WI38 (cell line): ENCODE data around the gene CPT1A.

Experiments
- H3K4me3 ChIP-seq: 2 replicates; pipeline ENCODE4 v1.5.1; 2011; ENCODE audit warnings: low read depth, mild to moderate bottlenecking, control low read depth, low read length
- TF ChIP-seq, protein P1 (sequence below): IDR thresholded peaks from 2 replicates; pipeline ENCODE4 v1.5.1; 2012; ENCODE audit warnings: low read depth, mild to moderate bottlenecking, control low read depth, low read length

CPT1A gene

DNA sequence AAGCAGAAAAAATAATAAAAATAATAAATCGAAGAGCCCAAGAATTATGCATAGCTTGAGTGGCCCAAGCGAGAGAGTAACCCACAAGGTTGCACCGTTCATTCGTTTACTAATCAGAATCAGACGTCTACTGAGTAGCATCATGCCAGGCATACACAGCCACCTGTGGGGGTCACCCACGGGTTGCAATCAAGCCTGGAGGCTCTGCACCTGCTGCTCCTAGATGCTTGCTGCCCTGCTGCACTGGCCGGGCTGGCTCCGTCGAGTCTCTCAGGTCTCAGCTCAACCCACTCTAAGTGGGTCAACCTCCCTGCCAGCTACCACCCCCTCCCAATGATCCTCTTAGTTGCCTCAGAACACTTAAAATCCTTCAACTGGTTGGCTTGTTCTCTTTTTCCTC lies 88.4 kb downstream of the CPT1A start:
- TF ChIP-seq, protein P1, sequence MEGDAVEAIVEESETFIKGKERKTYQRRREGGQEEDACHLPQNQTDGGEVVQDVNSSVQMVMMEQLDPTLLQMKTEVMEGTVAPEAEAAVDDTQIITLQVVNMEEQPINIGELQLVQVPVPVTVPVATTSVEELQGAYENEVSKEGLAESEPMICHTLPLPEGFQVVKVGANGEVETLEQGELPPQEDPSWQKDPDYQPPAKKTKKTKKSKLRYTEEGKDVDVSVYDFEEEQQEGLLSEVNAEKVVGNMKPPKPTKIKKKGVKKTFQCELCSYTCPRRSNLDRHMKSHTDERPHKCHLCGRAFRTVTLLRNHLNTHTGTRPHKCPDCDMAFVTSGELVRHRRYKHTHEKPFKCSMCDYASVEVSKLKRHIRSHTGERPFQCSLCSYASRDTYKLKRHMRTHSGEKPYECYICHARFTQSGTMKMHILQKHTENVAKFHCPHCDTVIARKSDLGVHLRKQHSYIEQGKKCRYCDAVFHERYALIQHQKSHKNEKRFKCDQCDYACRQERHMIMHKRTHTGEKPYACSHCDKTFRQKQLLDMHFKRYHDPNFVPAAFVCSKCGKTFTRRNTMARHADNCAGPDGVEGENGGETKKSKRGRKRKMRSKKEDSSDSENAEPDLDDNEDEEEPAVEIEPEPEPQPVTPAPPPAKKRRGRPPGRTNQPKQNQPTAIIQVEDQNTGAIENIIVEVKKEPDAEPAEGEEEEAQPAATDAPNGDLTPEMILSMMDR, result no peak

DNA sequence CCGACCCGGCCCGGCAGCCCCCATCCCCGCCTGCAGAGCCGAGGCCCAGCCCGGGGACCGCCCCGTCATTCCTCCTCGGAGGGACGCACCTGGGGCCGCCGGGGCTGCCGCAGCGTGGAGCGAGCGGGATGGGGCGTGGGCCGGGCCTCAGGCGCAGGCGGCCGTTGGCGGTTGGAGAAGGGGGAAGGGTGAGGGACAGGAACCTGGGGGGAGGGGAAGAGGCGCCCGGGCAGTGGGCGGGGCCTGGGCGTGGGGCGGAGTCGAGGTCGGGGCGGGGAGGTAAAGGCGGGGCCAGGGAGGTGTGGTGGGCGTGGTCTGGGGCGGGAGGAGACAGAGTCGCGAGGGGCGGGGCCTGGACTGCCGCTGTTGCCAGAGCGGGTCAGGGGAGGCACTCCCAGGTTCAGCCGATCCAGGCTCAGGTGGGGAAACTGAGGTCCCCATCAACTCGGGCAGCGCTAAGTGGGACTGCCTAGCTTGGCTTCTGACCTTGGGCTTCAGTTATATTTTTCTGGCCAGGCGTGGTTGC lies 90.3 kb downstream of the CPT1A start, which contains the start of gene TESMIN:
TESMIN (minus strand) TSS at position 190 of the 526 bp plus-strand sequence. CDS start 860 bp downstream, outside the sequence.
- peak within 1 kb of the TSS; percentile 48 for H3K4me3 ChIP-seq
- TF ChIP-seq, protein P1, result no peak

More for the DNA sequence above, 88.4 kb downstream of the CPT1A start:
- H3K4me3 ChIP-seq, result no peak overlapping the region

- peak overlapping the region; percentile 48 for H3K4me3 ChIP-seq
- TF ChIP-seq, protein P1, result no peak
Observed at GRCh38 chr11:68751004-68751325, 90.8 kb downstream of the CPT1A start.

- TF ChIP-seq, protein P1, result no peak
- no peak overlapping the region for H3K4me3 ChIP-seq
Observed at GRCh38 chr11:68750195-68751003, 91.3 kb downstream of the CPT1A start.

- no peak overlapping the region for H3K4me3 ChIP-seq
- TF ChIP-seq, protein P1, result no peak
Observed at GRCh38 chr11:68749229-68750123, 92.2 kb downstream of the CPT1A start.

GRCh38 chr11:68748061-68748460 lies 93.7 kb downstream of the CPT1A start:
- no peak overlapping the region for H3K4me3 ChIP-seq
- TF ChIP-seq, protein P1, result no peak
